Hematopoietic multipotent progenitor cell treated with erythropoietin and hydrocortisone succinate and interleukin-3 and kit ligand, for 8 days (in vitro differentiated cells): ENCODE data around the gene GNG14.
A peak's percentile ranks its signal among the peaks of the same experiment; 100 is the strongest.
"Not testable (repeated sequence)": the region's sequence is repeated elsewhere in the genome, so short reads cannot be mapped to it uniquely, and the experiment has no call there.

Source experiments
- DNase-seq: peaks from one replicate; pipeline ENCODE4 v3.0.0-alpha.2; 2015

Gene GNG14

DNA sequence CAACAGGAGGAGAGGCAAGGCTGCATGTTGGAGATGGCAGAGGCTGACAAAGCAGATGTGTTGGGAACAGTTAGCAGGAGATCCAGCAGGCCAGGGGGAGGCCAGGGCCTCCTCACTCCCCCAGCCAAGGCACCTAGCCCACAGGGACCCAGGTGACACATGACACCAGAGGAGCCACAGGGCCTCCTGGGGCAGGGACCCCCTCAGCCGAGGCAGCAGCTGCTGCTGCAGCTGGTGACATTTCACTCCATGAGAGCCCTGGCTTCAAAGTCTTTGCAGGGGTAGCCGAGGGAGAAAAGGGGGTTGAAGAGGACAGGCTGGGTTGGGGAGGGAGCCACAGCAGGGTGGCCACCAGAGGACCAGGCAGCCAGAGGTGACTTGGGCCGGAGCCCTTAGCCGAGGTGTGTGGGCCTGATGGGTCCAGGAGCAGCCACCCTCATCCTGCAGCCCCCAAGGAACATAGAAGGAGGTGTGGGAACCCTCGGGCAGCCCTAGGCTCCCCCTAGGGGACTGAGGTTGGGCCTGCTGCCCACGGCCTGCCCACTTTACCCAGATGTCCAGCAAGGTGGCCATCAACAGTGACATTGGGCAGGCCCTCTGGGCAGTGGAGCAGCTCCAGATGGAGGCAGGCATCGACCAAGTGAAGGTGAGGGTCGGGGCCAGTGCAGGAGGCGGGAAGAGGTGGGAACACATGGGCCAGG lies at the start of gene GNG14:
TSS of gene GNG14 (plus strand) at position 503 of the 701 bp plus-strand sequence. CDS start at position 554, 51 bp downstream.
- DNase-seq = no peak

DNA sequence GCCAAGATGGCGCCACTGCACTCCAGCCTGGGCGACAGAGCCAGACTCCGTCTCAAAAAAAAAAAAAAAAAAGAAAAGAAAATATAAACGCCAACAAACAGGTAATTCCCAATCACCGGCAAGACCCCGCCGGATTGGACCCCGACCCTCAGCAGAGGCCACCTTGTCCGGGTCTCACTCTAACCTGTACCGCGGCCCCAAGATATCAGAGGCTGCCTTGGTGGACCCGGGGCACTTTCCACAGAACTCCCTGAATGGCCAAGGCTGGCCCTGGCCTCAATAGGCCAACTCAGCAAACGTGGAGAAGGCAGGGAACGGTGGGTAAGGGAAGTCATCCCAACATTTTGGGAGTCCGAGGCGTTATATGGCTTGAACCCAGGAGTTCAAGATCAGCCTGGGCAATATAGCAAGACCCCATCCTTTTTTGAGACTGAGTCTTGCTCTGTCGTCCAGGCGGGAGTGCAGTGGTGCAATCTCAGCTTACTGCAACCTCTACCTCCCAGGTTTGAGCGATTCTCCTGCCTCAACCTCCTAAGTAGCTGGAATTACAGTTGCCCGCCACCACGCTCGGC lies 49.1 kb upstream of the GNG14 start:
- no peak for DNase-seq

DNA sequence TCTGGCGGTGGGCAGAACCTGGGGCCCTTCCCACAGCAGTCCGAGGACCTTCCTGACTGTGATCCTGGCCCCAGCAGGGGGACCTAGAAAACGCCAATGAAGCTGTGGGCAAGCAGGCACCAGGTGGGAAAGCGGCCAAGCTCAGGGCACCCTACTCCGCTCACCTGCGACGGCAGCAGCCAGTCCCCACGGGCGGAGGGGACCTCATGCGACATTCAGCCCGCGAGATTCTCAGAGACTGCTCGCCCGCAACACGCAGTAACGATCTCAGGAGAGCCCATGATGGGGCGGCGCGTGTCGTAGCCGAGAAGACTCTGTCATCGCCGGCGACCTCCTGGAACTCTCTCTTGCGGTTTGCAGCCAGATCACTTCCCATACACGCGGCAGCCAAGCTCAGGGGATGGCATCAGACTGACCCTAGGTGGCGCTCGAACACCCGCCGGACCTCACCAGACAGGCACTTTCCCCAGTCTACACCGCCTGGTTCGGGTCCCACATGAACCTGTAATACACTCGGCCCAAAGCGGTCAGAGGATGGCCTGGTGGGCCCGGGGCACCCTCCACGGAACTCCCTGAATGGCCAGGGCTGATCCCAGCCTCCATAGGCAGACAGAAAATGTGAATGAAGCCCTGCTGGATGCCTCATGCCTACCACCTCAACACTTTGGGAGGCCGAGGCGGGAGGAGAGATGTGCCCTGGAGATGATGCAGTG lies 47.7 kb upstream of the GNG14 start:
- peak; percentile 88 for DNase-seq

DNA sequence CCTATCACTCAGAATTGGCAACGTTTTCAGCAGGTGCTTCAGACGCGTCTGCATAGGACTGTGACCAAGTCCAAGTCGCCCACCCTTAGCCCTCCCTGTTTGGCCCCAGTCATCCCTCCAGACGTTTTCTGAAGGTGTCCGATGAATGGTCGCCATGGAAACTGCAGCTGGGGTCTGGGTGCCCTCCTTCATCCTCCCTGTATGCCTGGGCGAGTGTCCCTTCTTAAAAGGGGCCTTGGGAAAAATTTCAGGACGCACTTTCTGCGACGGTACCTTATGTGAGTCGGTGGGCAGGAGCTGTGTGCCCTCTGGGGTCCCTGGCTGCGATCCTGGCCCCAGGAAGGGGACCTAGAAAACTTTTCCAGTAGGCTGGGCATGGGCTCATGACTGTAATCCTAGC lies 46.3 kb upstream of the GNG14 start:
- no peak for DNase-seq

DNA sequence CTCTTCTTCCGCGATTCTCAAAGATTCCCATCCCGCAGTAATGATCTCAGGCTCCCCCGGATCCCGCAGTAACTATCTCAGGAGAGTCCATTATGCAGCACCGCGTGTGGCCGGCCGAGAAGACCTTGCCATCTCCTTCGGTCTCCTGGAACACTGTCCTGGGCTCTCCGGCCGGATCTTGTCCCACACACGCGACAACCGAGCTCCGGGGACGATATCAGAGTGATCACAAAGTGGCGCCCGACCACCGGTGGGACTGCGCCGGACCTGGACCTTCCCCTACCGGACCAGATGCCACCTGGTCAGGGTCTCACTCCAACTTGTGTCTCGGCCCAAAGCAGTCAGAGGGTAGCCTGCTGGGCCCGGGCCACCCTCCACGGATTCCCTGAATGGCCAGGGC lies 45.3 kb upstream of the GNG14 start:
- DNase-seq = no peak

DNA sequence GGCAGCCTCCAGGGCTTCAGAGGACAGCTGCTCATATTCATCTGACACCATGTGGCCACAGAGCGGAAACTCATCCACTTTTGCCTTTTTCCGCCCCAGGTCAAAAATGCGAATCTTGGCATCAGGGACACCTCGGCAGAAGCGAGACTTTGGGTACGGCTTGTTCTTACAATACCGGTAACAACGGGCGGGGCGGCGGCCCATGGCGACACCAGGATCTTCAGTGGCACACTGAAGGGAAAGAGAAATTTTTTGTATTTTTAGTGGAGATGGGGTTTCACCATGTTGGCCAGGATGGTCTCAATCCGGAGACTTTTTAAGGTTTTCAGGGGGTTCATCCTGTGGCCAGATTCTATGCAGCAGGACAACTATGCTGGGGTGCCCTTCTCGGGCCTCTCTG lies 44.1 kb upstream of the GNG14 start:
- DNase-seq = not testable (repeated sequence)

DNA sequence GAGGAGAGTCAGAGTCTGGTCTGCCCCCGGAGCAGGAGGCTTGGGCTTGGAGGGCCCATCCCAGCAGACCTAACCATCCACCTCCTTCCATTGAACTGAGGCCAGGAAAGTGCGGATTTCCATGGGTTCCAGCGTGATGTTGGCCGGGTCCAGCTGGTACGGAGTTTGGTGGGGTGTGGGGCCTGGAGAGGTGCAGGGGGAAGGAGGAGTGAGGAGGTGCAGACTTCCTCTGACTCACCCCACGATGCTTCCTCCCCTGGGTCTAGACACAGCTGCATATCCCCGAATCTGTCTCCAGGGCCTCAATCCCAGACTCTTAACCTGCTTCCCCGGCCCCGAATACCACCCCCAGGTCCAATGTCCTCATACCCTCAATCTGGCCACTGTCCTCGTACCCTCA lies 41.2 kb upstream of the GNG14 start:
- no peak for DNase-seq

DNA sequence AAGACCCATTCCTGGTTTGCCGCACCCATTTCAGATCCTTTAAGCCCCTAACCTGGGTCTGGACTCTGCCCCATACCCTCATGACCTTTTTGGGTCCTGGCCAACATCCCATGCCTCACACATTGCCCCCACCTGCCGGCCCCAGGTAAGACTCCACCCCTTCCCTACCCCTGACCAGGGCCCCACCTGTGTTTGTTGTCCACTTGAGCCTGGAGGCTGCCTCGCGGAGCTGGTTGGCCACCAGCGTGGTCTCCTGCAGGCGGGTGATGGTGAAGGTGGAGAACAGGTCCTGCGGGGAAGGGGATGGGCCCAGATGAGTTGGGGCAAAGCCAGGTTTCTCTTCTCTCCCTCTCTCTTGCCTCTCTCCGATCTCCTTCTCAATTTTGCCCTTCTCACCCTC lies 40.8 kb upstream of the GNG14 start:
- DNase-seq = no peak

DNA sequence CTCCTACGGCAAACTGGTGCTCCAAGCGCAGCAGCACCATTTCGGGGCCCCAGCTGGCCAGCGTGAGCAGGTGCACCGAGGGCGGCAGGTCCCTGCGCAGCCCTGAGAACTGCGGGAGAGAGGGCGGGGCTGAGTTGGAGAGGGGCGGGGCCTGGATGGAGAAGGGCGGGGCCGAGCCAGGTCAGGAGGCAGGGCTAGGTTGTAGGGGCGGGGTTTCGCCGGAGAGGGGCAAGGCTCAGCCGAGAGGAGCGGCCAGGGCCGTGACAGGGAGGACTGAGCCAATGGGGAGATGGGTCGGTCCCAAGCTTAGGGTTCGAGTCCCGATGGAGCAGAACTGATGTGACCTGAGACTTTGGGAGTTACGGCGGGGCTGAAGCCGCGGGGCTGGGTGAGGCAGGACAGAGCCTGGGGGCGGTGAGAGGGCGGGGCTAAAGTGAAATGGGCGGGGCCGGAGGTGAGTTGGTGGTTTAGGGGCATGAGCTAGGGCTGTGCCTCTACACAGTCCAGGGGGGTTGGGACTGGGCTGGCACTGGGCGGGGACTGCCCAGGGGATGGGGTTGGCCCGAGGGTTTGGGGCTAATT lies 40.2 kb upstream of the GNG14 start:
- peak; percentile 52 for DNase-seq

DNA sequence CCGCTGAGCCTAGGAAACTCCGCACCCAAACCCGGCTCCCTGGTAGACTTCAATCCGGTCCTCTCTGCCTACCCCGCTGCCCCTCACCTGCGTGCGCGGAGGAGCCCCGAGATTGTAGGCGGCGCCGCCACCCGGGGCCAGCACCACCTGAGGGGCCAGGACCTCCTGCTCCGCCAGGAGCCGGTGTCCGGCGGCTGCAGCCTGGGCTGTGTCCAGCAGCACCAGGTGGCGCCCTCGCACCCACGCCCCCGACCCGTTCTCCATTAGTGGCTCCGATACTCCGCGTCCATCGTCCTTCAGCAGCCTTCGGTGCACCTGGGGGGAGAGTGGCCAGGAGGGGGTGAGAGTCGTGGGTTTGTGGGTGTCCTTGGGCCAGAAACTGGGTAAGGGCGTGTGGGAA lies 39.7 kb upstream of the GNG14 start:
- DNase-seq = no peak

DNA sequence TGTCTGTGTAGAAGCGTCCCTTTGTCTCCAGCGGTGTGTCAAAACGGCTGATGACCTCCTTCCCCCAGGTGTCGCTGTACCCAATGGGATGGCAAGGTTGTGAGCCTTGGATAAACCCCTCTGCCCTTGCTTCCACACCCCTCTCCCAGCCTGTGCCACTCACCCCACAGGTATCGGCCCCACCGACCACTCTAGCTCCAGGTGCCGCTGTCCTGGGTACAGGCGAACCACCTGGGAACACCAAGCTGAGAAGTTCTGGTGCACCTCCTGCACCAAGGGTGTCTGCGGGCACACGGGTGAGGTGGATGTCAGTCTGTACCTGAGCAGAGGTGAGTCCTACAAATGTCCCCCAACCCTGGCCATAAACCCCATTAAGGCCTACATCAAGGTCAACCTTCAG lies 37.9 kb upstream of the GNG14 start:
- DNase-seq = no peak

DNA sequence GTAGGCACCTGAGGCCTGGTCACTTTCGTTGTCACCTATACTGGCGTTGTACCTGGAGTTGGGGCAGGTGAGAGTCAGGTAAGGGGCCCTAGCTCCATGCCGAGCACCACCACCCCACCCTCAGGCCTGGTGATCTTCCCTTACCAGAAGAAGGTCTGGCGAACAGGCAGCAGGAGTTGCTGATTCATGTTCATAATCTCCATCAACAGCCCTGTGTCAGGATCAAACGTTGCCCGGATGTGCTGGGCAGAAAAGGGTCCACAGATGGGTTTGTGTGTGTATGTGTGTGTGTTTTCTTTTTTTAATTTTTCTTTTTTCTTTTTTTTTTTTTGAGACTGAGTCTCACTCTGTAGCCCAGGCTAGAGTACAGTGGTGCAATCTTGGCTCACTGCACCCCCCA lies 35.6 kb upstream of the GNG14 start:
- no peak for DNase-seq

DNA sequence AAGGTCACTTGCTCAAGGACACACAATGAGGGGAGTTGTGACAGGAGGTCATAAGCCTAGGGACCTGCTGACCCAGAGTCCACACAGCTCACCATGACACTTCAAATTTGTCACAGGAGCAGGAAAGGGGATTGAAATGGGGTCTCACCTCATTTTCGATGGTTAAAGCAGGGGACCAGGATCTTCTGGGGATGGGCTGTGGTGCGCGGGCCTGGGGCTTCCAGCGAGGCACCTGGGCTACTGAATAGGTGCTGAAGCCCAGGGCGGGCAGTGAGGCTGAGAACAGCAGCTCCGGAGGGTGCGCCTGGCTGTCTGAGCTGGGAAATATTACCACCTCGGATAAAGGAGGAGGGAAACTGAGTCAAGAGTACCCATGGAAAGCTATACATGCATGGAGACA lies 32.3 kb upstream of the GNG14 start:
- DNase-seq = no peak

DNA sequence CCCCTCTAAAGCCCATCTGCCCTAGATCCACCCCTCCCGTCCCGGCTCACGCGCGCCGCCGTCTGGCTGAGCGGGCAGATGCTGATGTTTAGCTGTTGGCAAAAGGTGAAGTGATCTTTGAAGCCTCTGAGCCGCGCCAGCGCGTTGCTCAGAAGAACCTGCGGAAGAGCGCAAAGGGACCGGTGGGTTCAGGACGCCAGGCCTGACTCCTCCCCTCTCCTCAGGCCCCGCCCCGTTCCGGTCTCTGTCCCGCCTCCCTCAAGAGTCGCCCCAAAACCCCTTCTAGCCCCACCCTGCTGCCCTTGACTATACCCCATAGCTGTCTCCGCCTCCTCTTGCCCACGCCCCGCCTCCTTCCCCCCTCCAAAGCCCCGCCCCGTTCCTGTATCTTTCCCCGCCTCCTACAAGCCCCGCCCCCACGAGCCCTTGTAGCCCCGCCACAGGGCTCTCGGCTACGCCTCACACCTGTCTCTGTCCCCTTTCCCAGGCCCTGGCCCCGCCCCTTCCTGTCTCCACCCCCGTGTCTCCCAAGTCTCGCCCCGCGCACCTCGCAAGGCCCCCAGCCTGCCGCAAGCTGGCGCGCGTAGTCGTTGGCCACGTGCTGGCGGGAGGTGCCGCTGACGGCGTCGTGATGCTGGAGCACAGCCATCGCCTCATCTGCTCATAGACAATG lies 30.8 kb upstream of the GNG14 start:
- no peak for DNase-seq

DNA sequence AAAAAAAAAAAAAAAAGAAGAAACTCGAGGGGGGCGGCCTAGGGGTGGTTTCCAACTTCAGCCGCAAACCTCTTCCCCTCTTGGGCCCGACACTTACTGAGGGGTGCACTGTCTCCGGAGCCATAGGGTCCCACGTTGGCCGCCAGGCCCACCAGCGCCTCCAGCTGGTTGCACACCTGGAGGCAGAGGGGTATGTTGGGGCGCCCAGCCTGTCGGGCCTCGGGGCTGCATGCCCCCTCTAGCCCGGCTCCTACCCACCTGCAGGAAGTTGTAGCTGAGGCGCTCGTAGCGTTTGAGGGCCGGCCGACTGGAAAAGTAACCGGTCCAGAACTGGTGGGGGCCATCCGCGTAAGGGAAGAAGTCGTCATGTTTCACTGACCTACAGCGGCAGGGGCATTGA lies 29.8 kb upstream of the GNG14 start:
- DNase-seq = no peak

DNA sequence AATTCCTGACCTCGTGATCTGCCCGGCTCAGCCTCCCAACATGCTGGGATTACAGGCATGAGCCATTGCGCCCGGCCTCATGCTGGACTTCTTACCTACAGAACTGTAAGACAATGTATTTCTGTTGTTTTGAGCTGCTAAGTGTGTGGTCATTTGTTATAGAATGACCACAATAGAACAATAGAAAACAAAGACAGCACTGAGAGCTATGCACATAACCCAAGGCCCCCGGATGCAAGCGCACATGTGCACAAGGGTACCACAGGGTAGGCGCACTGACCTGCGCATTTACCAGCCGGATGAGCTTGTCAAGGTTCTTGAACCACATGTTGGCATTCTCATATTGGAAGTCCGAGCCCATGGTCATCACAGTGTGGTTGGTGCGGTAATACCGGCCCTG lies 26.8 kb upstream of the GNG14 start:
- no peak for DNase-seq

DNA sequence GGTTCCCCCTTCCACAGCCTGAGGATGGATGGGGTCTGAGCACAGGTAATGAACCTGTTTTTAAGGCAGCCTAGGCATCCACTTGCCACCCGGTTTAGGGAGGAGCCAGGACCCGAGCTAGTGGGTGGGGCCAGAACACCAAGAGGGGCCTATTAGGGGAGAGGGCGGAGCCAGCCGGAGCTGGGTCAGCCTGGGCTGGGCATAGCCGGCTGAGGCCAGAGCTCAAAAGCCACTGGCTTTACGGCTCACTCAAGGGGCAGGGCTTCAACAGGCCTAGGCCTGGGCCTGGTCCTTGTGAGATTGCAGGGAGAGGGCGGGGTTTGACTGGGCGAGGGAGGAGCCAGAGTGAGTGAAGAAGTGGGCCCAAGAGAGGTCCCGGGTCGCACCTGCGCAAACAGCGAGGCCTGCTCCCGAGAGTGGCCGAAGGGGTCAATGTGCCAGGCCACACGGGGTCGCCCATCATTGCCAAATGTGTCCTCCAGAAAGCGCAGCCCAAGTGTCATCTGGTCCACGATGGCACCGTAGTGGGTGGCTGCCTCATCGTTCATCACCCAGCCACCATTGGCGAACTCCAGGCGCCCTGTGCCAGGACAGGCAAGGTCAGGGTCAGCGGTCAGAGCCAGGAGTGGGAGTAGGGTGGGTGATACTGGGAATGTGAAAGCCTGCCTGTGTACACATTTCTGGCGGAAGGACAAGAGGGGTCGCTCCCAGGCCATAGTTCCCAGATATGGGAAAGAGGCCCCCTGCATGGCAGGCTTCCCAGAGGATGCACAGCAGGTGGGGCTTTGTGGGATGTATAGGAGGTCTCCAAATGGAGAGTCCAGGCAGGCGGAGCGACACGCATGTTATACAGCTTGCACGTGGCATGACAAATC lies 23.2 kb upstream of the GNG14 start:
- DNase-seq = peak; percentile 72

DNA sequence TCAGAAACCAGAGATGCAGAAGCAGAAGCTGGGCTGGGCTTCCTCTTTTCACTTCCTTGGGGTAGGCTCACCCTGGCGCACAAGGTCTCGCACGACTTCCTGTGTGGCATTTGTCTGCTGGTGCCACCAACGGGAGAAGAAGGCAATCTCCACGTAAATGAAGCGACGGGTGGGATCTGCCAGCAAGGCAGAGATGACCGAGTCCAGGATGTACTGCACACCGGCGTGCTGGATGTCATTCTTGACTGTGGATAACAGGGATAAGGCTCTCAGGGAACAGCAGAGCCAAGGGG lies 22.6 kb upstream of the GNG14 start:
- peak; percentile 29 for DNase-seq

DNA sequence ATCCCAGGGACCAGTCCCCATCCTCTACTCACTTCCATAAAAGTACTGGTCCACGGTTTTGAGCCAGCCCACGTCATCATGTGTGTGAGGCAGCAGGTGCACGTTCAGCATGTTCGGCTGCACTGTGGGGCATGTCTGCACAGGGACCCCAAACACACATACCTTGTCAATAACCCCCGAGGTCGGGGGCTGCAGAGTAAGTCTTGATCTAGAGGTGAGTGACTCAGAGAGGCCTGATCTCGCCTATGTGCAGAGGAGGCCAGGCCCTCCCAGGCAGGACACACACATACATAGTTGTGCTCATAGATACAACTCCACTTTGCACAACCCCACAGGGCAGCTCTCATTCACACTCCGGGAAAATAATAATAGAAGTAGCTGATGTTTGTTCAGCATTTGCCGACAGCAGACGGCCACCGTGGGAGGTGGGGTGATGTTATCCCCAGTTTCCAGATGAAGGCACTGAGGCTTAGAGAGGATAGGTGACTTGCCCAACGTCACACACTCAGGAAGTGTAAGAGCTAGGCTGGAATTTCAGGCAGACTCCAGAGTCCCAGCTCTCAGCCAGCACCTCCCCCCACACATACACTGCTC lies 22.0 kb upstream of the GNG14 start:
- no peak for DNase-seq

DNA sequence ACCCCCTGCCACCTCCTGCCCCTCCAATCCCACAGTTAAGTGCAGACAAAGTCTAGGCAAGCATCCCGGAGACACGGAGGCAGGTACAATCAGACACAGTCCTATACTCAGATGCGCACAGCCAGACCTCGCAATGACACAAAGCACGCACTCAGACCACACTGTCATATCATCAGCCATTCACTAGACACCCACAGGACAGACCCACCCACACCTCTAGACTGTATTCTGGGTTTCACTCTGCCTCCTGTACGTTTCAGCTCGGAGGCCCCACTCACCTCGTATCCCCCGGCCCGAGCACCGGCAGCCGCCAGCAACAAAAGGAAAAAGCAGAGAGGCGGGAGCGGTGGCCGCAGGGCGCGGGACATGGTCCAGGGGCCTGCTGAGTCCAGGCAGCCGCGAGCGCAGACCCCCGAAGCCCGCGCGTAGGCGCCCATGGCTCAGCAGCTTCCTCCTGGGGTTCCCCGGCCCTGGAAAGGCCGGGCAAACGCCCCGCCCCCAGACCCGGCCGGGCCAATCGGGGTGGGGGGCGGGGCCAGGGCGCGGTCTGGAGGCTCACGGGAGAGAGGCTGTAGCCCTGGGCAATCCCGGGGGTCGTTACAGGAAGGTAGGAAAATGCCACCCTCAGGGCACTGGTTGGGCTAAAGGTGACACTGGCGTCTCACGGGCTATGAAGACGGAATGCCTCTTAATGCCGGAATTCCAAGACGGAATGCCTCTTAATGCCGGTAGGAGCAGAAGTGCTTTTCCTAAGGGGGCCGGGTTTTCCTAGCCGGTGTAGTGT lies 21.3 kb upstream of the GNG14 start, which contains the start of the genes MAN2B1 and WDR83:
TSS of gene MAN2B1 (minus strand) at position 478 of the 784 bp plus-strand sequence. CDS start at position 437, 41 bp downstream.
TSS of gene WDR83 (plus strand) at position 543 of the 784 bp plus-strand sequence. CDS start 2,984 bp downstream, outside the sequence.
- peak; percentile 77 for DNase-seq

DNA sequence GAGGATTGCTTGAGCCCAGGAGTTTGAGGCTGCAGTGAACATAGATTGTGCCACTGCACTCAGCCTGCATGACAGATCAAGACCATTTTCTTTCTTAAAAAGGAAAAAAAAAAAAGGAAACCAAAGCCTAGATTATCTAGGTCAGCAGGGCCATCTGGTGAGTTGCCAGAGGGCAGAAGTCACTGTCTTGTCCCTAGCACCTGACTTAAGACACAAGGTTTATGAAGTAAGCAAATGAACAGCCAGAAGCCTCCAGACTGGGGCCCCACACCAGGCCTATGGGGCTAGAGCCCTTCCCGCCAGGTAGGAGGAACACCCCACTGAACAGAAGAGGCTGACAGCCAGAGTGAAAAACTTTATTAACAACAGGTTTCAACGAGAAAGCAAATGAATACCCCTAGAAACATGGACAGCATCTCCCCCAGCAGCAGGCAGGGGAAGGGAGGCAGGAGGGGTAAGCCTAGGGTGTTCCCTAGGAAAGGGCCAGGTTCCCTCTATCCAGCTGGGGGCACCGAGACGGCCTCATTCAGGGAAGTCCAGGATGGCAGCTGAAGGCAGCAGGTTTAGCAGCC lies 20.0 kb upstream of the GNG14 start:
- DNase-seq = no peak
